Fibroblast of the aortic adventitia (primary cell): ENCODE results near the gene THBS1. TPM values are rescaled to one million over a fixed set of nuclear protein-coding genes. Genes with fewer than 3 reads are reported as not detected.

ENCODE experiments used
- DNase-seq: peaks from one replicate; pipeline ENCODE4 v3.0.0-alpha.2; 2010; ENCODE audit warnings: low read depth
- H3K4me3 ChIP-seq: 2 replicates; pipeline ENCODE4 v1.5.1; 2011; ENCODE audit warnings: low read depth, mild to moderate bottlenecking, control low read depth, low read length, moderate library complexity
- CTCF ChIP-seq: IDR thresholded peaks from 2 replicates; pipeline ENCODE4 v1.5.1; 2011; ENCODE audit warnings: mild to moderate bottlenecking, low read length, control low read depth, inconsistent platforms; ENCODE audit not compliant: insufficient read depth
- total RNA-seq: library from RNA; depleted of rRNA; stranded (reverse); fragments of >200 nt; gene quantifications from 2 replicates; pipeline ENCODE4 v1.2.3, GENCODE V29; 2012; ENCODE audit warnings: low replicate concordance

The THBS1 gene
- total RNA-seq, 1 donor: 141 TPM

- no peak overlapping the region for H3K4me3 ChIP-seq
- TF ChIP-seq CTCF: no peak
- DNase-seq: no peak
These were observed 46.7 kb downstream of the THBS1 start for GRCh38 chr15:39627451-39628143.

DNA sequence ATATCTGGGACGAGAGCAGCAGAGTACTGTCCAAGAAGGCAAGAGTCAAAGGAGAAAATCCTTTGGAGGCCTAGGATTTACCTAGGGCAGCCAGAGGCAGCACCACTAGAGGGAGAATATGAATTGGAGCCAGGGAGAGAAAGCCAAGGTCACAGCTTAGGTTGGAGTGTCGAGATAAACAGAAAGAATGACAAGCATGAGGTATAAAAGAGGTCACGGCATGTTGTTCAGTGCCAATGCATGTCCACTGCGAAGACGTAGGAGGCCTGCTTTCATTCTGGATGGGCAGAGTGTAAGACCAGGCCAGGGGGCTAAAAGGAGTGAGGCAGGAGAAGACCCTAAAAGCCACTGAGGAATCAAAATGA lies 47.2 kb downstream of the THBS1 start:
- no peak for DNase-seq
- TF ChIP-seq CTCF: peak; percentile 27
- H3K4me3 ChIP-seq: no peak overlapping the region

DNA sequence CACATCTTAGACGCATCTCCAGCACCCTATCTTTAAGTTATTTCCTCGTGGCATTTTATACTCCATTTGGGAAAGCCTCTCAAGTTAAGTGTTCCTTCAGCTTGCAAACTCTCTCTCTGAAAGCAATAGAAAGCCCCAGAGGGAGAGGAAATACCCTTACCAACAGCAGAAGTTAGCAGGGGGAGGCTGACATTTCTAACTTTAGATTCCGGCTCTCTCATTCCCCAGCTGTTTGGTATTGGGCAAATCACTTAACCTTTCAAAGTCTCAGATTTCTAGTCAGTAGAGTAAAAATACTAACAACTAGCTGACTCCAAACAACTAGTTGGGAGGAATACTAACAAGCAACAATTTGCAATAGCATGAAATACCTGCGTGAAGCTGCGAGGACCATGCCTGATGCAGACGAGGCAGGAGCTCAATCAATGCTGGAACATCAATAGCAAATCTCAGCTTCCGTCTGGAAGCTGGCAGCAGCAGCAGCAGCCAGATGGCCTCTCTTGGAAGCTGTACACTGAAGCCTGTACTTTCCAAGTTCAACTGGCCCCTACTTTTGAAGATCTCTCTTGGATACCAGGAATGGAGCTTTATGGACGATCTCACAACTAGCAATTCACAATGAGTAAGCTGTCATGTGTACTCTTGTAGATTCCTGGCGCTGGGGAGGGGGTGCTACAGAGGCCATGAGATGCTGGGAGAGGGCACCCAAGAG lies 47.8 kb downstream of the THBS1 start:
- DNase-seq: peak; percentile 19
- no peak overlapping the region for H3K4me3 ChIP-seq
- no peak for TF ChIP-seq CTCF

GRCh38 chr15:39629371-39629770 lies 48.5 kb downstream of the THBS1 start:
- no peak overlapping the region for H3K4me3 ChIP-seq
- no peak for TF ChIP-seq CTCF
- no peak for DNase-seq

GRCh38 chr15:39629906-39630305 lies 49.0 kb downstream of the THBS1 start:
- no peak for DNase-seq
- no peak overlapping the region for H3K4me3 ChIP-seq
- no peak for TF ChIP-seq CTCF

- no peak overlapping the region for H3K4me3 ChIP-seq
- no peak for DNase-seq
- TF ChIP-seq CTCF: no peak
These were observed 50.5 kb downstream of the THBS1 start for GRCh38 chr15:39631357-39631756.
